ENCODE data around the gene KCNH8.

DNA sequence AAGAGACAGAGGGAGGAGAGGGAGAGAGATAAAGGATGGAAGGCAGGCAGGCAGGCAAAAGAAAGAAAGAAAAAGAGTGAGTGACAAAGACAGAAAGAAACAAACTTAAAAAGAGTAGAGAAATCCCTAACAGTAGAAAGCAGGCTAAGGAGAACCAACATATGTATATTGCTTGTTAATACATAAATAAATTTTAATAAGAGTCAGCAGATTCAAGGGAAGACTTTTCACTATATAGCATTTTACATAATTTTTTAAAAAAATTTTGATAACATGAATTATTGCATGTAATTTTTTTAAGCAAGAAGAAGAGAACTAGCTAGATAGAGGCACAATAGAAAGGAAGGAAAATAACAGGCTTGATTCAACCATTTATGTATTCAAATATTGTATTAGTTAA, 291.6 kb downstream of the KCNH8 start:
- TF ChIP-seq POLR2AphosphoS5 (IDR thresholded peaks at IDR 0.05; ENCODE audit: low read depth, low read length) = no peak
- TF ChIP-seq, protein P1, sequence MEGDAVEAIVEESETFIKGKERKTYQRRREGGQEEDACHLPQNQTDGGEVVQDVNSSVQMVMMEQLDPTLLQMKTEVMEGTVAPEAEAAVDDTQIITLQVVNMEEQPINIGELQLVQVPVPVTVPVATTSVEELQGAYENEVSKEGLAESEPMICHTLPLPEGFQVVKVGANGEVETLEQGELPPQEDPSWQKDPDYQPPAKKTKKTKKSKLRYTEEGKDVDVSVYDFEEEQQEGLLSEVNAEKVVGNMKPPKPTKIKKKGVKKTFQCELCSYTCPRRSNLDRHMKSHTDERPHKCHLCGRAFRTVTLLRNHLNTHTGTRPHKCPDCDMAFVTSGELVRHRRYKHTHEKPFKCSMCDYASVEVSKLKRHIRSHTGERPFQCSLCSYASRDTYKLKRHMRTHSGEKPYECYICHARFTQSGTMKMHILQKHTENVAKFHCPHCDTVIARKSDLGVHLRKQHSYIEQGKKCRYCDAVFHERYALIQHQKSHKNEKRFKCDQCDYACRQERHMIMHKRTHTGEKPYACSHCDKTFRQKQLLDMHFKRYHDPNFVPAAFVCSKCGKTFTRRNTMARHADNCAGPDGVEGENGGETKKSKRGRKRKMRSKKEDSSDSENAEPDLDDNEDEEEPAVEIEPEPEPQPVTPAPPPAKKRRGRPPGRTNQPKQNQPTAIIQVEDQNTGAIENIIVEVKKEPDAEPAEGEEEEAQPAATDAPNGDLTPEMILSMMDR (IDR thresholded peaks at IDR 0.05) = no peak
- TF ChIP-seq, protein P2, sequence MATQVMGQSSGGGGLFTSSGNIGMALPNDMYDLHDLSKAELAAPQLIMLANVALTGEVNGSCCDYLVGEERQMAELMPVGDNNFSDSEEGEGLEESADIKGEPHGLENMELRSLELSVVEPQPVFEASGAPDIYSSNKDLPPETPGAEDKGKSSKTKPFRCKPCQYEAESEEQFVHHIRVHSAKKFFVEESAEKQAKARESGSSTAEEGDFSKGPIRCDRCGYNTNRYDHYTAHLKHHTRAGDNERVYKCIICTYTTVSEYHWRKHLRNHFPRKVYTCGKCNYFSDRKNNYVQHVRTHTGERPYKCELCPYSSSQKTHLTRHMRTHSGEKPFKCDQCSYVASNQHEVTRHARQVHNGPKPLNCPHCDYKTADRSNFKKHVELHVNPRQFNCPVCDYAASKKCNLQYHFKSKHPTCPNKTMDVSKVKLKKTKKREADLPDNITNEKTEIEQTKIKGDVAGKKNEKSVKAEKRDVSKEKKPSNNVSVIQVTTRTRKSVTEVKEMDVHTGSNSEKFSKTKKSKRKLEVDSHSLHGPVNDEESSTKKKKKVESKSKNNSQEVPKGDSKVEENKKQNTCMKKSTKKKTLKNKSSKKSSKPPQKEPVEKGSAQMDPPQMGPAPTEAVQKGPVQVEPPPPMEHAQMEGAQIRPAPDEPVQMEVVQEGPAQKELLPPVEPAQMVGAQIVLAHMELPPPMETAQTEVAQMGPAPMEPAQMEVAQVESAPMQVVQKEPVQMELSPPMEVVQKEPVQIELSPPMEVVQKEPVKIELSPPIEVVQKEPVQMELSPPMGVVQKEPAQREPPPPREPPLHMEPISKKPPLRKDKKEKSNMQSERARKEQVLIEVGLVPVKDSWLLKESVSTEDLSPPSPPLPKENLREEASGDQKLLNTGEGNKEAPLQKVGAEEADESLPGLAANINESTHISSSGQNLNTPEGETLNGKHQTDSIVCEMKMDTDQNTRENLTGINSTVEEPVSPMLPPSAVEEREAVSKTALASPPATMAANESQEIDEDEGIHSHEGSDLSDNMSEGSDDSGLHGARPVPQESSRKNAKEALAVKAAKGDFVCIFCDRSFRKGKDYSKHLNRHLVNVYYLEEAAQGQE (IDR thresholded peaks at IDR 0.05; ENCODE audit: insufficient read depth in 1 of 2, low read depth in 2 of 2, low read length in 1 of 2) = no peak
- TF ChIP-seq SIN3A (IDR thresholded peaks at IDR 0.05; ENCODE audit: borderline replicate concordance, insufficient read depth, low read depth, low read length) = no peak
- TF ChIP-seq TCF7L2 (IDR thresholded peaks at IDR 0.05; ENCODE audit: low read depth, low read length) = no peak

All from Panc1 (cell line).